Eye (tissue), 1 donor: Measurements from ENCODE around the gene OR5D13.

Experiments used
- DNase-seq: peaks from one replicate; pipeline ENCODE4 v3.0.0-alpha.2; 2015

OR5D13 gene

GRCh38 chr11:55773138-55773537 lies at the start of gene OR5D13:
Gene OR5D13 (plus strand): TSS chr11:55773438. CDS start chr11:55773438, 0 bp downstream.
- DNase-seq, result no peak

- DNase-seq, result no peak
These were observed 46.4 kb upstream of the OR5D13 start for GRCh38 chr11:55726715-55727324.

GRCh38 chr11:55732936-55733335 lies 40.3 kb upstream of the OR5D13 start:
- DNase-seq, result no peak

- no peak for DNase-seq
These were observed 18.4 kb downstream of the OR5D13 start for GRCh38 chr11:55791606-55792005.

- DNase-seq, result no peak
These were observed 20.1 kb downstream of the OR5D13 start for GRCh38 chr11:55793321-55793720.

- DNase-seq, result no peak
These were observed 22.0 kb downstream of the OR5D13 start, which contains the start of gene OR5D14 for GRCh38 chr11:55795256-55795655. Gene OR5D14 (plus strand): TSS chr11:55795556. CDS start chr11:55795556, 0 bp downstream.

- DNase-seq, result no peak
These were observed 33.0 kb downstream of the OR5D13 start for GRCh38 chr11:55806248-55806647.

- no peak for DNase-seq
These were observed 37.8 kb downstream of the OR5D13 start, which contains the start of gene OR5L1 for GRCh38 chr11:55811067-55811466. Gene OR5L1 (plus strand): TSS chr11:55811367. CDS start chr11:55811467, 100 bp downstream.

GRCh38 chr11:55819330-55819729 lies 46.1 kb downstream of the OR5D13 start, which contains the start of gene OR5D18:
Gene OR5D18 (plus strand): TSS chr11:55819630. CDS start chr11:55819630, 0 bp downstream.
- DNase-seq, result no peak
